Measurements from ENCODE around the gene SCMH1.
"Not testable (repeated sequence)": the region's sequence is repeated elsewhere in the genome, so short reads cannot be mapped to it uniquely, and the experiment has no call there.

The SCMH1 gene

DNA sequence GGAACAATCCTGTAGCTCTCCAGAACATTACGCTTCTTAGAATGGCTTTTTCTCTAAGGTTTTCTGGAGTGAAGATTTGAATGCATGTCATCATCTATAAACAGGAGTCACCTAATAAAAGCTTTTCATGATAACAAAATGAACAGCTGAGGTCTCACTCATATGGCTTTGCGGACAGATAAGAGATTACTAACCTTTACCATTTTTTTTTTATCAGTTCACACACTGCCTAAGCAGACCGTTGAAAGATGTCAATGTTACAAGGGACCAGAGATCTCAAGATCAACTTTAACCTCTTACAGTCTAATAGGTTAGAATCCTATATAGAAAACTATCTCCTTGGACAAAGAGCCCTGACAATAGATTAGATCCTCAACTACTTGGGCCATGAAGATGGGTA, 41.4 kb downstream of the SCMH1 start:
- DNase-seq, result no peak

- DNase-seq, result no peak
These were observed 42.7 kb downstream of the SCMH1 start for GRCh38 chr1:41199375-41199774.

DNA sequence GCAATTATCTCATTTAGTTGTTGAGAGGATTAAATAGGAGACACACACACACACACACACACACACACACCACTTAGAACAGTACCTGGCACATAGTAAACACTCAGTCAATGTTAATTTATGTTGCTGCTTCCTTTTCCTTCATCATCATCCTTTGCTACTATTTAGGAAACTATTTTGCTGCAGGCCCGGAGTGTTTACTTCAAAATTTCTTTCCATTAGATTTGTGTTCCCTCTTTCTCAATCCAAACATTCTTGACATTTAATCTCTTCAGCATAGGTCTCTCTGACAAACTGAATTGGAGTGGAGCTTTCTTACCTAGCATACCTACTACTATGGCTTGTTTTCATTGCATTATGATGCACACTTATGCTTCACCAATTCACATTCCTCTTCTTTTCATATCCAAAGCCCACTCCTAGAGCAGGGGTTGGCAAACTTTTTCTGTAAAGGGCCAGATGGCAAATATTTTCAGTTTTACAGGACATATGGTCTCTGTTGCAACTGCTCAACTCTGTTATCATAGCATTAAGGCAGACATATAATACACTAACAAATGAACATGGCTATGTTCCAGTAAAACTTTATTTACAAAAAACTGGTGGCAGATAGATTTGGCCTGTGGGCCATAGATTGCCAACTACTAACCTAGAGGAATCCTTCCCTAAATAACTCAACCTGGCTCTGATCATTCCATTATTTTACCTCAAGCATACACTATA, 49.5 kb downstream of the SCMH1 start:
- DNase-seq, result no peak

DNA sequence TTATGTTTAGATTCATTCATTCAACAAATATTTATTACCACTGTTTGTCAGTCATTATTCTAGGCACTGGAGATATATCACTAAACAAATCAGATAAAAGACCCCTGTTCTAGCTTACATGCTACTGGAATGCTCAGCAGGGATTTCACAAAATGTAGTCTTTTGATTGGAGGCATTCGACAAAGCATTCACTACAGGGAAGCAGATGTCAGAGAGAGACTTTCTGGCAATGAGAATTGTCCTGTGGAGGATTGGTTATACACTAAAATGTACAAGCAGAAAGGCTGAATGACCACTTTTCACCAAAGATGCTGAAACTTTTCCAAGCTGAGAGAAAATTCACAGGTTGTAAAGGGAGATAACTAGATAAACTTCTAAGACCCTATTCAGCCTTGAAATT, 57.7 kb downstream of the SCMH1 start:
- DNase-seq, result no peak

DNA sequence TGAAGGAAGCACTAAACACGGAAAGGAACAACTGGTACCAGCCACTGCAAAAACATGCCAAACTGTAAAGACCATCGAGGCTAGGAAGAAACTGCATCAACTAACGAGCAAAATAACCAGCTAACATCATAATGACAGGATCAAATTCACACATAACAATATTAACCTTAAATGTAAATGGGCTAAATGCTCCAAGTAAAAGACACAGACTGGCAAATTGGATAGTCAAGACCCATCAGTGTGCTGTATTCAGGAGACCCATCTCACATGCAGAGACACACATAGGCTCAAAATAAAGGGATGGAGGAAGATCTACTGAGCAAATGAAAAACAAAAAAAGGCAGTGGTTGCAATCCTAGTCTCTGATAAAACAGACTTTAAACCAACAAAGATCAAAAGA, 63.9 kb downstream of the SCMH1 start:
- not testable (repeated sequence) for DNase-seq

- no peak for DNase-seq
These were observed 66.6 kb downstream of the SCMH1 start for GRCh38 chr1:41175546-41175945.

DNA sequence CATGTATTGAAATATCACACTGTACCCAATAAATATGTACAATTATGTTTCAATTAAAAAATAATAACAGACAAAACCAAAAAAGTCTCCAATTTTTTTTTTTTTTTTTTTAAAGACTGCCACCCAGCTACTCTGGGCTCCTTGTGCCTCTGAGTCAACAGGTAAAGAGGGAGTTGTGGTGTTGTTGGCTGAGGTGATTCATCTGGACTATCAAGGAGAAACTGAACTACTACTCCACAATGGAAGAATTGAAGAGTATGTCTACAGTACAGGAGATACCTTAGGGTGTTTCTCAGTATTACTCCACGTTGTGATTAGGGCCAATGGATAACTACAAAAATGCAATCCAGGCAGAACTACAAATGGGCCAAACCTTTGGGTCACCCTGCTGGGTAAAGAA, 67.9 kb downstream of the SCMH1 start:
- no peak for DNase-seq

- DNase-seq, result no peak
These were observed 68.5 kb downstream of the SCMH1 start for GRCh38 chr1:41173651-41174050.

- DNase-seq, result no peak
These were observed 70.7 kb downstream of the SCMH1 start for GRCh38 chr1:41171266-41171874.

- no peak for DNase-seq
These were observed 72.3 kb downstream of the SCMH1 start for GRCh38 chr1:41169799-41170180.

- DNase-seq, result no peak
These were observed 72.9 kb downstream of the SCMH1 start for GRCh38 chr1:41169066-41169798.

- DNase-seq, result no peak
These were observed 74.4 kb downstream of the SCMH1 start for GRCh38 chr1:41167667-41168066.

- no peak for DNase-seq
These were observed 77.4 kb downstream of the SCMH1 start for GRCh38 chr1:41164727-41165126.

DNA sequence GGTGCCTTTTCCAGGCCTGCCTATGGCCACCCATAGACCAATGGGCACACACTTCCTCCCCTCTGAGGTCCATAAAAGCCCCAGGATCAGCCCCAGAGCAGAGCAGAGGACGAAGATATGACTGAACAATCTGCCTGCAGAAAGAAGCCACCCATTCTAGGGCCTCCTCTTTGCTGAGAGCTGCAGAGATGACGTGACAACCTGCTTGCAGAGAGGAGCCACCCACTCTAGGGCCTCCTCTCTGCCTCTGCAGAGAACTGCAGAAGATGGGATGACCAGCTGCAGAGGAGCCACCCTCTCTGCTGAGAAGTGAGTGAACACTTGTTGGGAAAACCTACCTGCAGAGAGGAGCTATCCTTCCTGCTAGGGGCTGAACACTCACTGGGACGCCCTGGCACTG, 79.7 kb downstream of the SCMH1 start:
- no peak for DNase-seq

DNA sequence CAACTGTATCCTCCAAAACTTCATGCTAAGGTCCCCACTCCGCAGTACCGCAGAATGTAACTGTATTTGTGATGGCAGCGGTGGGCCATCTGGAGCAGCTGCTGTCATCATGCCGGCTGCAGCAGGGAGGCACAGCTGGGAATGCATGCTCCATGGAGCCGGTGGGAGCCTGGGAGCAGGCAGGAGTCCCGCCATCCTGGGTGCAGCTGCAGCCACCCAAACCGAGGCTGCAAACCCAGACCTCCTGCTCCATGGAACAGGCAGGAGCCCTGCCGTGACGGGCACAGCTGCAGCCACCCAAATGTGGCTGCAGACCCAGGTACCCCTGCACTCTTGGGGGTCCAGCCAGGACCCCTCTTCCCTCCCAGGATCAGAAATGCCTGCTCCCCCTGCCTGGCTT, 80.3 kb downstream of the SCMH1 start:
- DNase-seq, result no peak

DNA sequence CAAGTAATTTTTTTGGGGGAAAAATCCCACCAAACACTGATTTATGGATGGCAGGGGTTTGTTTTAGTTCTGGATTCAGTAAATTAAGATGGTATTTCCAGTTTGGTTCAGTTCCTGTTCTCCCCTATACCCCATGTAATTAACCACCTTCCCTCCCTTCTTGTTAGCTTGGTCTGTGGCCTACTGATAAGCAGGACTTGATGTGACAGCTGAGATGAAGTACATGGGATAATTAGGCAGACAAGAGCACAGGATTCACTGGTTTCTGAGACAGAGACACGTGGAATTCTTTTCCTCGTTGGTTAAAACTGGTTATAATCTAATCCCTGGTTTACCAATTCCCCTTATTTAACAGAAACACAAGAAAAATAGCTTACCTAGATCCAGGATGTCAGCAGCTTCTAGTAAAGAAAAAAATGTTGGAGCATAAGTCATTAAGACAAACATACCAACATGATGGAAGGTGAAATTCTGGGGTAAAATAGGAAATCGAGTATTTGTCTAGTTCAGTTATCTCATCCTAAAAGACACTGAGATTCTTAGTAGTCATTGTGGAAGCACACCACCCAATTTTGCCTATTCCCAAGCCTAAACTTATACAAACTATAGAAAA, 81.5 kb downstream of the SCMH1 start:
- no peak for DNase-seq

- no peak for DNase-seq
These were observed 83.1 kb downstream of the SCMH1 start for GRCh38 chr1:41158966-41159365.

DNA sequence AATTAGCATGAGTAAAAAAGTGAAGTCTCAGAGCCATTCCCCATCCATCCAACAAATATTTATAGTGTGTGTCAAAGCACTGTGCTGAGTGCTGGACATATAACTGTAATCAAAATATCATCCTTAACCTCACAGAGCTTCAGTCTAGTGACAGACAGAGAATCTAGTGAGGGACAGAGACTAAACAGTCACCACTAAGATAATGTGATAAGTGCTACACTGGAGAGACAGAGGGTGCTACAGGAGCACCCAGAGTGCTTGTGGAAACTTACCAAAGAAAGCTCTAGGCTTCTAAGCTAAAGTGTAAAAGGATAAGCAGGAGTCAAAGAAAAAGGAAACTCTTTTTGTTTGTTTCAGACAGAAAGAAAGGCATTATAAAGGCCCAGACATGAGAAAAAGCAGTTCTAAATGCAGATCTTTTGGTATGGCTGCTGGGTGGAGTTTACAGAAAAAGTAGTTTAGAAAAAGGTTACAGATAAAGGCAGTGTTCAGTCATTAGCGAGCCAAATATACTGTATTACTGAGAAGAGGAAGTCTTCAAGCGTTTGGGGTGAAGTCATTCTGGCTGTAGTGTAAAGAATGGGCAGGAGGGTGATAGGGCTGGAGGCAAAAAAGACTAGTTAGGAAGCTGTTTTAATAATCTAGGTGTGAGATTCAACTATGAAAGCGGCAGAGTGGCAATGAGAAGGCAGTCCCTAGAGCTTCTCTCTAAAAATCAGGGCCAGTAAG, 83.8 kb downstream of the SCMH1 start:
- no peak for DNase-seq

DNA sequence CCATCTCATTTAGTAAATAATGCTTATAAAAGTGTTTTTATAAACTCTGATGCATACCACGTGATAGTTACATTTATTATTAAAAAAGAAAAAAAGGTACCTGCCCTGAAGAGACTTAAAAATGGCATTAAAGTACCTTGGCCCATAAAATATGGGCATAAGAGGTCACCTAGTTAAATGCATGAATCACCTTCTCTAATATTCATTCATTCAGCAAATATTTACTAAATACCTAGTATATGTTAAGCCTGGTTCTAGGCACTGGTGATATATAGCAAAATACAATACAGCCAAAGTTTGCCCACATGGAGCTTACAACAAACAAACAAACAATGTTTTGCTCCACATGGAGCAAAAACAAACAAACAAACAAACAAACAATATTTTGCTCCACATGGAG, 87.0 kb downstream of the SCMH1 start:
- DNase-seq, result no peak

GRCh38 chr1:41153750-41154274, 88.3 kb downstream of the SCMH1 start:
- no peak for DNase-seq

GRCh38 chr1:41152622-41153044, 89.5 kb downstream of the SCMH1 start:
- no peak for DNase-seq

DNA sequence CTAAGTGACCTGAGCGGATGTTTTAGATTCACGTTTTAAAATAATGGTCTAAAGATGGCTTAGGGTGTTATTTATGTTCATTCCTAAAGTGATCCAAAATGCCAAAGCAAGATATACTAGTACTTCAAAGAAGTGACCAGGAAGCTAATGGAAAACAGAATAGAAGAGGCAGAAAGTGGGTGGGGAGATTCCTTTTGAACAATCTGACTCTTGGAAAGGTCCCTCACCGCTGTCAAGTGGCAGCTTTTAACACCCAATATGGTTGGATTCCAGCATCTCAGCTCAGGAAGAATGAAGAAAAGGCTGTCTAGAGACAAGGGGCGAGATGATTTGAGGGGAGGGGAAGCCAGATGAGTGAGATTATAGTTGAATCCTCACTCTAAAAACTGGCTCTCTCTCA, 90.3 kb downstream of the SCMH1 start:
- no peak for DNase-seq

GRCh38 chr1:41149570-41149969, 92.5 kb downstream of the SCMH1 start:
- DNase-seq, result no peak
